C4-2B (cell line): ENCODE measurements around the gene FABP3.

ENCODE experiments used
- ZFX ChIP-seq: fragments of 450-650 bp; IDR thresholded peaks from 2 replicates; pipeline ENCODE4 v1.6.1; 2017
- TF ChIP-seq, protein P1 (sequence below): fragments of 450-650 bp; conservative IDR thresholded peaks from 2 replicates; pipeline ENCODE4 v1.5.1; 2017; ENCODE audit warnings: mild to moderate bottlenecking

DNA sequence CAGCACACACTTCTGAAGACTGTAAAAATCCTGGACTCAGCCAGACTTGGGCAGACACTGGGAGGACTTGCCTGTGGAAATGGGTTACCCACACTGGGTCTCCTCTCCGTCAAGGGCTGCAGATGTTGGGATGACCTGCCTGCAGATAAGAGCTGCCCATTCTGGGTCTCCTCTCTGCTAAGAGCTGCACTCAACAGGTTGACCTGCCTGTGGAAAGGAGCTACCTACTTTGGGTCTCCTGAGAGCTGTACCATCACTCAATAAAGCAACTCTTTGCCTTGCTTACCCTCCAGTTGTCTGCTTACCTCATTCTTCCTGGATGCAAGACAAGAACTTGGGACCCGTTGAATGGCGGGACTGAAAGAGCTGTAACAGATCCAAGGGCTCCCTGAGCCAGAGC is 47.9 kb downstream of the FABP3 start:
- TF ChIP-seq, protein P1, sequence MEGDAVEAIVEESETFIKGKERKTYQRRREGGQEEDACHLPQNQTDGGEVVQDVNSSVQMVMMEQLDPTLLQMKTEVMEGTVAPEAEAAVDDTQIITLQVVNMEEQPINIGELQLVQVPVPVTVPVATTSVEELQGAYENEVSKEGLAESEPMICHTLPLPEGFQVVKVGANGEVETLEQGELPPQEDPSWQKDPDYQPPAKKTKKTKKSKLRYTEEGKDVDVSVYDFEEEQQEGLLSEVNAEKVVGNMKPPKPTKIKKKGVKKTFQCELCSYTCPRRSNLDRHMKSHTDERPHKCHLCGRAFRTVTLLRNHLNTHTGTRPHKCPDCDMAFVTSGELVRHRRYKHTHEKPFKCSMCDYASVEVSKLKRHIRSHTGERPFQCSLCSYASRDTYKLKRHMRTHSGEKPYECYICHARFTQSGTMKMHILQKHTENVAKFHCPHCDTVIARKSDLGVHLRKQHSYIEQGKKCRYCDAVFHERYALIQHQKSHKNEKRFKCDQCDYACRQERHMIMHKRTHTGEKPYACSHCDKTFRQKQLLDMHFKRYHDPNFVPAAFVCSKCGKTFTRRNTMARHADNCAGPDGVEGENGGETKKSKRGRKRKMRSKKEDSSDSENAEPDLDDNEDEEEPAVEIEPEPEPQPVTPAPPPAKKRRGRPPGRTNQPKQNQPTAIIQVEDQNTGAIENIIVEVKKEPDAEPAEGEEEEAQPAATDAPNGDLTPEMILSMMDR: no peak
- no peak for TF ChIP-seq ZFX
